Stimulated activated CD8-positive, alpha-beta memory T cell treated with anti-CD3 and anti-CD28 coated beads, Interleukin-15, amount 100 ng/mL, for 1 hour (primary cell): Measurements from ENCODE around the gene CDCP2.
"Not testable (repeated sequence)": the region's sequence is repeated elsewhere in the genome, so short reads cannot be mapped to it uniquely, and the experiment has no call there.

Source experiments
- DNase-seq: peaks from one replicate; pipeline ENCODE4 v3.0.0-alpha.2; 2020; ENCODE audit warnings: low read depth

CDCP2 gene

GRCh38 chr1:54115520-54115919 lies 37.3 kb downstream of the CDCP2 start:
- no peak for DNase-seq

GRCh38 chr1:54114955-54115354 lies 37.8 kb downstream of the CDCP2 start:
- DNase-seq = no peak

GRCh38 chr1:54114001-54114400 lies 38.8 kb downstream of the CDCP2 start:
- DNase-seq = no peak

- no peak for DNase-seq
These were observed 40.0 kb downstream of the CDCP2 start for GRCh38 chr1:54112705-54113368.

- DNase-seq = no peak
These were observed 40.8 kb downstream of the CDCP2 start for GRCh38 chr1:54112027-54112426.

- no peak for DNase-seq
These were observed 41.2 kb downstream of the CDCP2 start for GRCh38 chr1:54111624-54112023.

GRCh38 chr1:54110996-54111395 lies 41.8 kb downstream of the CDCP2 start:
- no peak for DNase-seq

GRCh38 chr1:54109129-54110090 lies 43.4 kb downstream of the CDCP2 start:
- no peak for DNase-seq

- DNase-seq = no peak
These were observed 44.6 kb downstream of the CDCP2 start for GRCh38 chr1:54108156-54108555.

GRCh38 chr1:54107131-54107530 lies 45.7 kb downstream of the CDCP2 start:
- no peak for DNase-seq

- no peak for DNase-seq
These were observed 47.0 kb downstream of the CDCP2 start for GRCh38 chr1:54105736-54106269.

- DNase-seq = no peak
These were observed 47.7 kb downstream of the CDCP2 start for GRCh38 chr1:54105080-54105479.

GRCh38 chr1:54104613-54105012 lies 48.2 kb downstream of the CDCP2 start:
- DNase-seq = not testable (repeated sequence)

GRCh38 chr1:54103414-54103813 lies 49.4 kb downstream of the CDCP2 start:
- no peak for DNase-seq

- DNase-seq = no peak
These were observed 52.3 kb downstream of the CDCP2 start for GRCh38 chr1:54100500-54100899.

GRCh38 chr1:54099061-54099610 lies 53.7 kb downstream of the CDCP2 start:
- no peak for DNase-seq

GRCh38 chr1:54096877-54097240 lies 55.9 kb downstream of the CDCP2 start:
- DNase-seq = no peak

- no peak for DNase-seq
These were observed 56.4 kb downstream of the CDCP2 start for GRCh38 chr1:54096227-54096876.

- no peak for DNase-seq
These were observed 57.1 kb downstream of the CDCP2 start for GRCh38 chr1:54095546-54096226.

GRCh38 chr1:54094730-54095105 lies 58.1 kb downstream of the CDCP2 start:
- DNase-seq = not testable (repeated sequence)

- DNase-seq = no peak
These were observed 58.6 kb downstream of the CDCP2 start for GRCh38 chr1:54094001-54094729.
